ENCODE results near the gene HOXA1. TPM values are rescaled to one million over a fixed set of nuclear protein-coding genes. Genes with fewer than 3 reads are reported as not detected.
A peak's percentile ranks its signal among the peaks of the same experiment; 100 is the strongest.

Gene HOXA1
- polyA plus RNA-seq (2011; rRNA removed): 2.6 and 2.9 TPM in 2 replicates
- 1.7 and 2.2 TPM in 2 replicates for polyA minus RNA-seq (2011; rRNA and poly(A)+ RNA removed)

- POLR2A ChIA-PET: interaction anchor here (0.5 to 4.0 kb wide), 15 partner anchors 10 to 241 kb away, joined by 3 to 42 read pairs (median 5); partner anchors contain the start of genes HOXA3, HOXA5 and SKAP2
- TF ChIP-seq CTCF (IDR thresholded peaks at IDR 0.05; ENCODE audit: low read depth, low read length): no peak
- Histone ChIP-seq H3K27ac (ENCODE audit: low read depth, low read length) (peak within 1 kb of the TSS; percentile 94), H3K27me3 (ENCODE audit: control insufficient read depth, insufficient read depth, low read length) (no peaks in the 10 kb centered on the region), H3K9me3 (ENCODE audit: control insufficient read depth, insufficient read depth, low read length) (peaks cover 4% of the 10 kb centered on the region; the same call in 1 of the 2 replicates), H3K4me3 (ENCODE audit: low read depth, low read length) (peak within 1 kb of the TSS; percentile 91)
- CTCF ChIA-PET: interaction anchor here (0.6 to 5.6 kb wide), 10 partner anchors 12 to 414 kb away, joined by 3 to 28 read pairs (median 4); partner anchors contain the start of gene HOXA5
- peak; percentile 90 for DNase-seq (ENCODE audit: low read depth, low spot score)
Observed at GRCh38 chr7:27095897-27096767, at the start of gene HOXA1. HOXA1 (minus strand) TSS chr7:27096000; CDS start chr7:27095912, 88 bp downstream.

GRCh38 chr7:27145165-27145913 lies 49.5 kb upstream of the HOXA1 start:
- no peak for TF ChIP-seq CTCF (IDR thresholded peaks at IDR 0.05; ENCODE audit: low read depth, low read length)
- Histone ChIP-seq H3K27ac (ENCODE audit: low read depth, low read length) (peak overlapping the region; percentile 93), H3K9me3 (ENCODE audit: control insufficient read depth, insufficient read depth, low read length) (no peaks in the 10 kb centered on the region; the same call in 1 of the 2 replicates), H3K4me3 (ENCODE audit: low read depth, low read length) (peak overlapping the region; percentile 58), H3K27me3 (ENCODE audit: control insufficient read depth, insufficient read depth, low read length) (no peaks in the 10 kb centered on the region)
- CTCF ChIA-PET: interaction anchor here (0.6 to 7.8 kb wide), 16 partner anchors 8 to 1291 kb away, joined by 3 to 93 read pairs (median 10); partner anchors contain the start of gene HOXA3
- DNase-seq (ENCODE audit: low read depth, low spot score): no peak
- POLR2A ChIA-PET: interaction anchor here (0.6 to 3.3 kb wide), 6 partner anchors 10 to 946 kb away, joined by 3 to 21 read pairs (median 4); partner anchors contain the start of gene HOXA7

- no peaks in the 10 kb centered on the region for H3K27me3 ChIP-seq (ENCODE audit: control insufficient read depth, insufficient read depth, low read length)
- no peaks in the 10 kb centered on the region; the same call in 1 of the 2 replicates for H3K9me3 ChIP-seq (ENCODE audit: control insufficient read depth, insufficient read depth, low read length)
- no peak for TF ChIP-seq CTCF (IDR thresholded peaks at IDR 0.05; ENCODE audit: low read depth, low read length)
- H3K27ac ChIP-seq (ENCODE audit: low read depth, low read length): peak overlapping the region; percentile 93
- ChIA-PET CTCF (interaction anchor here (1.3 to 7.8 kb wide), 16 partner anchors 9 to 775 kb away, joined by 5 to 93 read pairs (median 12); partner anchors contain the start of gene HOXA3), POLR2A (interaction anchor here (0.7 to 3.3 kb wide), 6 partner anchors 8 to 945 kb away, joined by 3 to 21 read pairs (median 6); partner anchors contain the start of gene HOXA3)
- no peak for DNase-seq (ENCODE audit: low read depth, low spot score)
- peak overlapping the region; percentile 58 for H3K4me3 ChIP-seq (ENCODE audit: low read depth, low read length)
Observed at GRCh38 chr7:27144781-27145164, 49.0 kb upstream of the HOXA1 start.

GRCh38 chr7:27143950-27144780 lies 48.4 kb upstream of the HOXA1 start:
- CTCF ChIA-PET: interaction anchor here (0.6 to 7.8 kb wide), 33 partner anchors 9 to 951 kb away, joined by 3 to 93 read pairs (median 7); partner anchors contain the start of genes HOXA3, HOXA4 and HOXA7
- Histone ChIP-seq H3K27me3 (ENCODE audit: control insufficient read depth, insufficient read depth, low read length) (no peaks in the 10 kb centered on the region), H3K4me3 (ENCODE audit: low read depth, low read length) (peak overlapping the region; percentile 58), H3K9me3 (ENCODE audit: control insufficient read depth, insufficient read depth, low read length) (no peaks in the 10 kb centered on the region; the same call in 1 of the 2 replicates), H3K27ac (ENCODE audit: low read depth, low read length) (peak overlapping the region; percentile 93)
- no peak; the same call in 1 of the 2 replicates for TF ChIP-seq CTCF (IDR thresholded peaks at IDR 0.05; ENCODE audit: low read depth, low read length)
- no peak for DNase-seq (ENCODE audit: low read depth, low spot score)
- POLR2A ChIA-PET: interaction anchor here (0.5 to 3.3 kb wide), 24 partner anchors 8 to 1282 kb away, joined by 3 to 21 read pairs (median 4); partner anchors contain the start of genes CBX3, HNRNPA2B1, HOXA3 and HOXA4

Measured in AG04450 (cell line).